Measurements from ENCODE around the gene AGAP2. TPM values are rescaled to one million over a fixed set of nuclear protein-coding genes. Genes with fewer than 3 reads are reported as not detected.

AGAP2 gene
- total RNA-seq, 2 experiments from 2014 or later = 29.3 to 29.7 TPM

DNA sequence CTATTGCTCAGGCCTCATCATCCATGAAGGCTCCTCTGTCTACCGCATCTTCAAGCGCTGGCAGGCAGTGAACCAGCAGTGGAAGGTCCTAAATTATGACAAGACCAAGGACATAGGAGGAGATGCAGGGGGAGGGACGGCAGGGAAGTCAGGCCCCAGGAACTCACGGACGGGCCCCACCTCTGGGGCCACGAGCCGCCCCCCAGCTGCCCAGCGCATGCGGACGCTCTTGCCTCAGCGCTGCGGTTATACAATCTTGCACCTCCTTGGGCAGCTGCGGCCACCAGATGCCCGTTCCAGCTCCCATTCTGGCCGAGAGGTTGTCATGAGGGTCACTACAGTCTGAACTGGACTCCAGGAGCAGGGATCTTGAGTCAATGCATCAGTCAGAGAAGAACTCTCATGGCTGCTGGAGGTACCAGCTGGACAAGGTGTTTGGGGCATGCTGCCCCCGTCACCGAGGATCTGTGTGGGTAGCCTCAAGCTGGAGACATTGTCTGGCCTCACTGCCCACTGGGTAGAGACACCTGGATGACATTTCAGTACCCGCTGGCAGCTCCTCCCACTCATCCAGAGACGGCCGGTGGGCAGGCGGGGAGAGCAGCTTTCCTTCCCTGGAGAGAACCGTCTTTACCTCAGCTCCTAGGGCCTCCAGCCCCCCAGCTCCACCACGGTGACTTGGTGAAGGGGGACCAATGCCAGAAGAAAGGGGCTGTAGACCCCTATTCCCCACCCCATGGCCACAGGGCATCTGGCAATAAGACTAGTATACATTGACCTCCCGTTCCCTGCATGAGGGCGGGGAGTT, 20.2 kb upstream of the AGAP2 start:
- POLR2A ChIA-PET = no interaction called here
- CTCF ChIA-PET = interaction anchor here (0.7 to 2.2 kb wide), 5 partner anchors 10 to 31 kb away, joined by 3 to 10 read pairs (median 3); no protein-coding TSS in a partner anchor

DNA sequence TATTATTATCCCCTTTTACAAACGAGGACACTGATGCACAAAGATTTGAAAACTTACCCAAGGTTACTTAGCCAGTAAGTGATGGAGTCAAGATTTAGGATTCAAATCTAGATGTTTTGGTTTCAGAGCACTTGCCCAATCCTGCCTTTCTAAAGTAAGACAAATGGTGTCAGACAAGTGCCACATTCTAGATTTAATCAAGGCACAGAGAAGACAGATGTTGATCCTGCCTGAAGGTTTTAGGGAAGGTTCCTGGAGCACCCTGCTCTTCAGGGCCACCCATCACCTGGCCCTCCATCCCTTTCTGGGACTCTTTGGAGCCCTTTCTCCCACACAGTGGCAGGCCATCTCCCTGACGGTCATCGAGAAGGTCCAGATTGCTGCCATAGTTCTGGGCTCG, 19.2 kb upstream of the AGAP2 start:
- POLR2A ChIA-PET = no interaction called here
- CTCF ChIA-PET = interaction anchor here (2.5 kb wide), 1 partner anchor 10 kb away, joined by 28 read pairs; the partner anchor contains the start of gene CYP27B1

DNA sequence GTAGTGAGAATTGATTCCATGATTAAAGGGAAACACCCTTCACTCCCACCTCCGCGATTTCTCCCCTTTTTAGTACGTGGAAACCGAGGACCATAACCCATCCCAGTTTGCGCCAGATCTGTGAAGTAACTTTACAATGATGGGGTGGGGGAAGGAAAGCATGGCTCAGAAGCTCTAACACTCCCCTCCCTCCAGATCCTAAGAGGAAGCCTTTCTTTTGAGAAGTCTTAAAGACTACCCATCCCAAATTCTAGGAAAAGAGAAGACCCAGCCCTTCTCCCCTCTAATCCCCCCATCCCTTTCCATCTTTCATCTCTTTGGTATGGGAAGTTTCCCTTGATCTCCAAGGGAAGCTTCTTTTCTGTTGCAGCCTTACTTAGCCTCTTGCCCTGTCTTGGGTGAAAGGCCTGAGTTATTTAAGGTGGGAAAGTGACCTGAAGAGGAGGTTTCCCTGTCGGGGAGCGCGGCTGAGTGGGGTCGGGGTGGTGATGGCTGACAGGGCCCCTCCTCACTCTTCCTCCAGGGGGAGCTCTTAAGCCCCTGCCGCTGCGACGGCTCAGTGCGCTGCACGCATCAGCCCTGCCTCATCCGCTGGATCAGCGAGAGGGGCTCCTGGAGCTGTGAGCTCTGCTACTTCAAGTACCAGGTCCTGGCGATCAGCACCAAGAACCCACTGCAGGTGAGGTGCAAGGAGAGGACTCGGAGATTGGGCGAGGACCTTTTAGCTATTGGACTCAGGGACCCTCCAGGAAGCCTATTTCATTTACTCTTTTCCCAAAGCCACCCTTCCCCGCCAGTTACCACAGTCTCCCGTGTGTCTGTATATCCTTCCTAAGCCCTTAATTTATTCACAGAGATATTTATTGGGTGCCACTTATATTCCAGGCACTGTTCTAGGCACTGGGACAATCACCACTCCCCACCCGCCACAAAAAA, 18.1 kb upstream of the AGAP2 start:
- CTCF ChIA-PET = interaction anchor here (0.9 to 2.5 kb wide), 14 partner anchors 8 to 149 kb away, joined by 3 to 28 read pairs (median 5); partner anchors contain the start of genes CYP27B1, EEF1AKMT3, METTL1 and TSFM

DNA sequence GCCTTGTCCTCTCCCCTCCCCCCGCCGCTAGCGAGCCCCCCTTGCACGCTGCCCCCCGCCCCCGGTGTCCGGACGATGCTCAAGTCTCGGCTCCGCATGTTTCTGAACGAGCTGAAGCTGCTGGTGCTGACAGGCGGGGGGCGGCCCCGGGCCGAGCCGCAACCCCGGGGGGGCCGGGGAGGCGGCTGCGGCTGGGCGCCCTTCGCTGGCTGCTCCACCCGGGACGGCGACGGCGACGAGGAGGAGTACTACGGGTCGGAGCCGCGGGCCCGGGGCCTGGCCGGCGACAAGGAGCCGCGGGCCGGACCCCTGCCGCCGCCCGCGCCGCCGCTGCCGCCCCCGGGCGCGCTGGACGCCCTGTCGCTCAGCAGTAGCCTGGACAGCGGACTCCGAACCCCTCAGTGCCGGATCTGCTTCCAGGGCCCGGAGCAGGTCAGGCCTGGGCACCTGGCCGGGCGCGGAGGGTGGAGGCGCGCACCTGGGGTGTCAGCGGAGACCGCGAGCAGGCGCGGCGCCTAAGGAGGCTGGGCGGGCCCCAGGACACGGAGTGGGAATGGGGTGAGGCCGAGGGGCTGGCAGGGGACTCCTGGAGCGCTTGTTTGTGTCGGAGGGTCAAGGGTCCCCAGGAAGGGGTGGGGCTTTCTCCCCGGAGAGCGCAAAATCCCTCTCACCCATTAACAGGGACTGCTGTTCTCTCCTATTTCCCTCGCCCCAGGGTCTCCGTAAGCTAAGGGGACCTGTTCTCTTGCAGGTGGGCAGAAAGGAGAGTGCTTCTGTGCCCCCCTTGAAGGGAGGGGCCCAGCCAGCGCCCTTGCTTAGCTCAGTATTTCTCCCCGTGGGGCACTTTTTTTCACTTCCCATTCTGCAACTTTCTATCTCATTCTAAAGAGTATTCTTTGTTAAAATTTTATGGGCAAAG, 17.2 kb upstream of the AGAP2 start:
- POLR2A ChIA-PET = interaction anchor here (0.6 to 1.8 kb wide), 4 partner anchors 8 to 17 kb away, joined by 3 to 7 read pairs (median 4); partner anchors contain the start of genes CYP27B1, EEF1AKMT3, METTL1 and TSPAN31

More for the DNA sequence above, 18.1 kb upstream of the AGAP2 start:
- POLR2A ChIA-PET = interaction anchor here (1.0 to 1.8 kb wide), 3 partner anchors 10 to 16 kb away, joined by 3 to 6 read pairs (median 3); partner anchors contain the start of genes CYP27B1, EEF1AKMT3, METTL1 and TSPAN31

DNA sequence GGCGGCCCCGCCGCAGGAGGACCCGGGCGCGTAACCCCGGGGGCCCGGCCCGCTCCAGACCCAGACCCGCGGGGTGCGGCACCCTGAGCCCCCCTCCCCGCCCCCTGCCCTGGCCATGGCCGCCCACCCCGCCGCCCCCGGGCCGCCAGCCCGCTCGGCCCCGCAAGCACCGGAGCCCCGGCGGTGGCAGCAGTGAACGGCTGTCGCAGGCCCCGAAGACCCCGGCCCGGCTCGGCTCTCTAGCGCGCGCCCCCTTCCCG, 16.6 kb upstream of the AGAP2 start:
- ChIA-PET CTCF (interaction anchor here (1.4 kb wide), 1 partner anchor 10 kb away, joined by 3 read pairs; no protein-coding TSS in a partner anchor), POLR2A (interaction anchor here (0.6 kb wide), 1 partner anchor 8 kb away, joined by 7 read pairs; no protein-coding TSS in a partner anchor)

More for the DNA sequence above, 17.2 kb upstream of the AGAP2 start:
- CTCF ChIA-PET = interaction anchor here (0.9 to 2.5 kb wide), 12 partner anchors 7 to 150 kb away, joined by 3 to 28 read pairs (median 5); partner anchors contain the start of genes CYP27B1, EEF1AKMT3, METTL1 and TSFM

DNA sequence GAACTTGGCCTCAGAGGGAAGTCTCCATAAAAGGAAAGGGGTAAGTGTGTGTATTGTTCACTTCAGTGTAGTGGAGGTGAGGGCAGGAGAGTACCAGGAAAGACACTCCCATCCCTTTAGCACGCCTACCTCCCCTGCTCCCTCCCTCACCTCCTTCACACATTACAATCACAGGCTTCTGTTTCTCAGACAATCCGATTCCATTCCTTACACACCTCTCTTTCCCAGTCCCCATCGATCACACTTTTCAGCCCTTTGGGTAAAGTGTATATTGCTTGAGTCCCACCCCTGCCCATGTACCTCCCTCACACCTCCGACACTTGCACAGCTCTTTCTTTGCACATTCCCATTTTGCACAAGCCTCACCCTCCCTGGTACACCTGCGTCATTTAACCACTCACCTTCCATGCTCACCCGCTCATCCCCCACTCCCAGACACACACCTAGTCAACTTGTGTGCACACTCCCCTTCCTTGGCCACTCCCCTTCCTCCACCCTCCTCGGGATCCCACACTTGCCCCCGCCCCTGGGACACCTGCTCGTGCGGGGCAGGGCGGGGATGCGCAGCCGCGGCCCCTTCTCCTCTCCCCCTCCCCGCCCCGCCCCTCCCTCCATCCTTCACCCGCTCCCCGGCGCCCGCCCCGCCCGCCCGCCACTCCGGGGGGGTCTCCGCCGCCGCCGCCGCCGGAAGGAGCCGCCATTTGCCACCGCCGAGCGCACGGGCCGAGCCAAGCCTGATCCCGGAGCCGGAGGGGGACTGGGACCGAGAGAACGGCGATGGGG, 16.1 kb upstream of the AGAP2 start, which contains the start of gene MARCHF9:
TSS of gene MARCHF9 (plus strand) at position 693 of the 783 bp plus-strand sequence. CDS start 426 bp downstream, outside the sequence.
- ChIA-PET CTCF (interaction anchor here (1.1 to 1.4 kb wide), 2 partner anchors 10 to 28 kb away, joined by 3 read pairs; partner anchors contain the start of gene TSFM), POLR2A (interaction anchor here (0.6 kb wide), 1 partner anchor 9 kb away, joined by 7 read pairs; no protein-coding TSS in a partner anchor)

DNA sequence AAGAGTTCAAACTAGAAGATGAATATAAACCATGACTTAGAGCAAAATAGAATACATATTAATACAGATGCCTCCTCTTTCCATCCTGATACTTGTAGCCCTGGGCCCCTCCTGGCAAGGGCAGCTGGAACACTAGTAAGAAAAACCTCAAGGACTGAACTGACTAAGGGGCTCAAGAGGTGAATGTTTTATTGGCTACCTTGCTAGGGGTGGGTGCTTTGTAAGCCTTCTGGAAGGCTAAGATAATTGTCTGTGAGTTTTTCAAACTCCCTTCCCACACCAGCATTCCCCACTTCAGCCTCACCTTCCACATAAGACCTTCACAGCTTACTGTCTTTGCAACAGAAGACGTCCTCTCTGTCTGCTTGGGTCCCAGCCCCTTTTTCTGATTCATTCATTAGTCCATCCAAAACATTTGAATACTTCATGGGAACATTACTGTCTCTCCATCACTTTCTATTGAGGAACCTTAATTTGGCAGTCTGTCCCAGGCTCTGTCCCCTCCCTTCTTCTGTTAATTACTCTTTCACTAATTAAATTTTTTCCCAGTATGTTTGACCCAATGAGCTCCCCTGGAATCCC, 15.3 kb upstream of the AGAP2 start:
- POLR2A ChIA-PET = no interaction called here
- CTCF ChIA-PET = interaction anchor here (1.1 to 1.4 kb wide), 2 partner anchors 11 to 29 kb away, joined by 3 read pairs; partner anchors contain the start of gene TSFM

DNA sequence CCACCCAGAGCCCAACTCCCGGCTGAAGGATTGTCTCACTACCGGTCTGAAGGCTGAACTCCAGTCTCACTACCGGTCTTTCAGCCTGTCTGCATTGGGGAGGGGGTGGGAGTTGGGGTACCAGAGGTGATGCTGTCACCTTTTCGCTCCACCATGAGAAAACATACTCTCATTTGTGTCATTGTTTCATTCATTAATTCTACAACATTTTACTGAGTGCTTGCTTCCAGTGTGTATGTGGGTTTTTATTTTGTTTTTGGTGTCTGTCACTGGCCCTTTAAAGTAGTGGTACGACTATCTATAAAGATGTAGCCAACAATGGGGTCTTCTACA, 14.1 kb upstream of the AGAP2 start:
- POLR2A ChIA-PET = no interaction called here

DNA sequence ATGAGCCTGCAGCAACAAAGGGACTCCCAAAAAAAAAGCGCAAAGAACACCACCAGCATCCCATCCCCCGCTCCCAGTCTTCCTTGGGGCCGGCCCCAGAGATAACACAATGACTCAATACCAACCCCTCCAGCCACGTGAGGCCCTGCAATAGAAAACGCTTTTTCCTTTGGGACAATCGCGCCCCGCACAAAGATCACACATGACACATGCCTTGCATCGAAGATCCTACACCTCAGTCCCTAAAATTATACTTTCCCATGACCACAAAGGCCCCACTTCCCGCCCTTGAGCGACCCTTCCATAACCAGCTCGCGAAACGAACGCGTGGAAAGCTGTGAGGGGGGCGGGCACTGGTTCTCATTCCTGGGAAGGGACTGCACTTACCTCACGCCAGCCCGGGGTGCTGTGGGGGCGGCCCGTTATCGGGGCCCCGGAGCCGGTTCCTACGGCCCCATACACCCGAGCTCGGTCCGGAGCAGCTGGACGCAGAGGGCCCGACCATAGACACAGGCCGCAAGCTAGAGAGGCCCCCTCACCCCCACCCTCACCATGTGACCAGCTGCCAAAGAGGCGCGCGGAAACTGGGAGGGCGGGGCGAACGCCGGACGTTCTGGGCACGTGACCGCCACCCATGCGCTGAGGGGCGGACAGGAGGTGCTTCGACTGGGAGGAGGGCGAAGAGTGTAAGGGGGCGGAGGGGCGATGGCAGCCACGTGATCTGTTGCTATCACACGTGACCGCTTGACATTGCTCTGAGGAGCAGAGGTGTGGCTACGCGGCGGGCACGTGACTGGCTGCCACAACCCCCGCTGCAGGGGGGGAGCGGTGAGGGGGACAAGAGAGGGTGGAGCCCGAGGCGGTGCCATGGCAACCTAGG, 13.5 kb upstream of the AGAP2 start, which contains the start of gene CDK4:
TSS of gene CDK4 (minus strand) at position 523 of the 880 bp plus-strand sequence. CDS start 593 bp downstream, outside the sequence.
- ChIA-PET CTCF (no interaction called here), POLR2A (interaction anchor here (0.6 kb wide), 1 partner anchor 95 kb away, joined by 3 read pairs; the partner anchor contains the start of gene CTDSP2)

More for the DNA sequence above, 14.1 kb upstream of the AGAP2 start:
- CTCF ChIA-PET = no interaction called here

DNA sequence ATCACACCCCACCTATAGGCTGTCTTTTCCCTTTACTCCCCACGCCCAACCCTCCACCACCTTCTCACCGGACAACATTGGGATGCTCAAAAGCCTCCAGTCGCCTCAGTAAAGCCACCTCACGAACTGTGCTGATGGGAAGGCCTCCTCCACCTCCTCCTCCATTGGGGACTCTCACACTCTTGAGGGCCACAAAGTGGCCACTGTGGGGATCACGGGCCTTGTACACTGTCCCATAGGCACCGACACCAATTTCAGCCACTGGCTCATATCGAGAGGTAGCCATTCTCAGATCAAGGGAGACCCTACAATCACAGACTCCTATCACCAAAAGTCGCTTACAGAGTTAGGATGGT, 12.9 kb upstream of the AGAP2 start:
- ChIA-PET CTCF (no interaction called here), POLR2A (interaction anchor here (0.6 kb wide), 1 partner anchor 95 kb away, joined by 3 read pairs; the partner anchor contains the start of gene CTDSP2)

DNA sequence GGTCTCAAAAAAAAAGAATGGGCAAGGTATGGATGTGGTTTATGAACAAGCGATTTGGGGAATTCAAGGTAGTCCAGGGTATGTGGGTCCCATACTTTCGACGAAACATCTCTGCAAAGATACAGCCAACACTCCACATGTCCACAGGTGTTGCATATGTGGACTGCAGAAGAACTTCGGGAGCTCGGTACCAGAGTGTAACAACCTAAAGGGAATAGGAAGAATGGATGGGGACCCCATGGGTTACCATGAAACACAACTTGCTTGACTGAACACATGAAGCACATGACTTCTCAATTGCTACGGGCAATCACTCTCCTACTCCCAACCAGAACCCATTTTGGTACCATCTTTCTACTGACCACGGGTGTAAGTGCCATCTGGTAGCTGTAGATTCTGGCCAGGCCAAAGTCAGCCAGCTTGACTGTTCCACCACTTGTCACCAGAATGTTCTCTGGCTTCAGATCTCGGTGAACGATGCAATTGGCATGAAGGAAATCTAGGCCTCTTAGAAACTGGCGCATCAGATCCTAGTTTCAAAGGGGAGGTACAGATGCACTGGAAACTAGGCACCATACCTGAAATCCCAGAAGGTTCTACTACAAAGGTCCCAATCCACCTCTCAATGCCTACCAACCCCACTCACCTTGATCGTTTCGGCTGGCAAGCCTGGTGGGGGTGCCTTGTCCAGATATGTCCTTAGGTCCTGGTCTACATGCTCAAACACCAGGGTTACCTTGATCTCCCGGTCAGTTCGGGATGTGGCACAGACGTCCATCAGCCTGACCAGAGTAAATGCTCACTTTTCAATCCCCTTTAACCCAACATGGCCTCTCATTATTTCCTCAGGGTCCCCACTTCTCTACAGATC, 12.3 kb upstream of the AGAP2 start:
- ChIA-PET POLR2A (no interaction called here), CTCF (interaction anchor here (0.9 to 1.7 kb wide), 2 partner anchors 9 to 10 kb away, joined by 3 to 4 read pairs; no protein-coding TSS in a partner anchor)

DNA sequence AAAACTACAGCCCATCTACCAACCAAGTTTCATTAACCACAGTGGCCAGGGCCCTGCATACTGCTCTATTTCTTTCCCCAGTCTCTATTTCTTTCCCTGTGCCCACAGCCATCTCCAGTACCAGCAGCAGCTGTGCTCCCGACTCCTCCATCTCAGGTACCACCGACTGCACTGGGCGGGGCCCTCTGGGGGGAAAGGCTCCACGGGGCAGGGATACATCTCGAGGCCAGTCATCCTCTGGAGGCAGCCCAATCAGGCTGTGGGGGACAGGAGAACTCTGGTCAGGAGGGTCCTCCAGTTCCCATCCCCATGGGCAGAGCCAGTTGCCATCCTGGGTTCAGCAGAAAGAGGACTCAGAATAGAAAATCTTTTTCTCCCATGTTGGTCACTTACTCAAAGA, 10.5 kb upstream of the AGAP2 start:
- POLR2A ChIA-PET = no interaction called here
- CTCF ChIA-PET = interaction anchor here (1.5 to 1.7 kb wide), 2 partner anchors 8 to 11 kb away, joined by 4 to 5 read pairs; no protein-coding TSS in a partner anchor

DNA sequence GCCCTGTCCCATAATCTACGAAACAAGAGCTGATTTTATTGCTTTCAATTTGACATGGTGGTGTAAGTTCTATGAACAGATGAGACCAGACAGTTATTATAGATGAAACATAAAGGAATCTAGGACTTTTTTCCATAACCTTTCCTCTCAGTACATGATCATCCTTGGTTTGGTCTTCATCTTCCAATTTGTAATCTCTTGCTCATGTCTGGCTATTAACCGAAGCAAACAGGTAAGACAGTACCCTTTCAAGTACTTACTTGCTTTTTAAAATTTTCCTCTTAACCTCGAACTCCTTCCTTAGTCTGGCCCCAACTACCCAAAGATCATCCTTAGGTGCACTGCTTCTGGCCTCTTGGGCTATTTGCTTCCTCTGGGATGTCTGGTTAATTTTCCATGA, 7.5 kb upstream of the AGAP2 start:
- ChIA-PET CTCF (no interaction called here), POLR2A (no interaction called here)

DNA sequence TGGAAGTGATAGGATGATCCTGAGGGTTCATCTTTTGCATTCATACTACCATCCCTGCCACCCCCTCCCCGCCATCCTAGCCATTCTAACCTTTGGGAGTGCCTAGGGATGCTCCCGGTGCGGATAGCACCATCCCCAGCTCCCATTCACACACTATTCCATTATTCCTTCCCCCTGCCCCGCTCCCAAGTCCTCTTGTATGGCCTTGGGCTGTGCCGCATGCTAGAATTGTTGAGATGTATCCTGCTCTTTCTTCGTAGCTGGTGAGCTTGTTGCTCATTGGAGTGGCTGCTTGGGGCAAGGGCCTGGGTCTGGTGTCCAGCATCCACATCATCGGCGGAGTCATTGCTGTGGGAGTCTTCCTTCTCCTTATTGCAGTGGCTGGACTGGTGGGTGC, 6.9 kb upstream of the AGAP2 start:
- ChIA-PET POLR2A (interaction anchor here (1.0 kb wide), 1 partner anchor 11 kb away, joined by 3 read pairs; no protein-coding TSS in a partner anchor), CTCF (interaction anchor here (1.1 to 1.2 kb wide), 2 partner anchors 14 to 37 kb away, joined by 3 read pairs; partner anchors contain the start of gene TSFM)
